Breast epithelium (tissue), 4 donors: ENCODE results near the gene NRXN3. TPM values are rescaled to one million over a fixed set of nuclear protein-coding genes. Genes with fewer than 3 reads are reported as not detected.

ENCODE experiments used
- DNase-seq, 2 donors: peaks; one replicate each; pipeline ENCODE4 v3.0.0-alpha.2; 2019; ENCODE audit warnings: low spot score in 2 of 2
- H3K27ac ChIP-seq, 2 donors: fragments of 200-600 bp; sonication (generic) in 1 of 2; one replicate each; pipeline ENCODE4 v1.5.1; 2016 to 2019; ENCODE audit warnings: mild to moderate bottlenecking in 1 of 2
- H3K27me3 ChIP-seq, 2 donors: fragments of 200-600 bp; sonication (generic) in 1 of 2; one replicate each; pipeline versions ENCODE4 v1.5.1 to v1.6.0; 2017 to 2019; ENCODE audit warnings: control low read depth in 1 of 2, mild to moderate bottlenecking in 1 of 2
- H3K36me3 ChIP-seq: fragments of 200-600 bp; one replicate; pipeline ENCODE4 v1.5.1; 2019
- H3K4me1 ChIP-seq, 2 donors: fragments of 200-600 bp; sonication (generic); one replicate each; pipeline ENCODE4 v1.5.1; 2016 to 2019; ENCODE audit warnings: control low read depth in 1 of 2
- H3K4me3 ChIP-seq, 3 donors: fragments of 200-600 bp; sonication (generic); 1 replicate in 2 of 3; 2 replicates in 1 of 3; pipeline ENCODE4 v1.5.1; 2016 to 2019; ENCODE audit warnings: mild to moderate bottlenecking in 3 of 3, moderate library complexity in 2 of 3
- H3K9me3 ChIP-seq, 2 donors: fragments of 200-600 bp; sonication (generic) in 1 of 2; one replicate each; pipeline ENCODE4 v1.5.1; 2016 to 2019; ENCODE audit warnings: control low read depth in 1 of 2
- CTCF ChIP-seq, 3 donors: fragments of 450-650 bp; IDR thresholded peaks; one replicate each; pipeline ENCODE4 v1.5.1; 2016 to 2017; ENCODE audit warnings: antibody characterized with exemption in 3 of 3, mild to moderate bottlenecking in 3 of 3, moderate library complexity in 3 of 3
- POLR2A ChIP-seq: fragments of 450-650 bp; IDR thresholded peaks from one replicate; pipeline ENCODE4 v1.6.1; 2016; ENCODE audit warnings: antibody characterized with exemption, mild to moderate bottlenecking, moderate library complexity
- POLR2AphosphoS5 ChIP-seq, 3 donors: sonication (generic); formaldehyde crosslinking; IDR thresholded peaks; one replicate each; pipeline ENCODE4 v1.6.1; 2017; ENCODE audit warnings: antibody characterized with exemption in 3 of 3
- intact Hi-C: fragments of 100-400 bp; cut with DNase I; formaldehyde crosslinking; loops from one replicate; pipeline ENCODE4 v1.15.1; 2023; ENCODE audit warnings: low total_unique reads
- total RNA-seq, 3 donors: library from RNA; depleted of rRNA; stranded (reverse); fragments of >200 nt; gene quantifications; one replicate each; pipeline ENCODE4 v1.1.0, GENCODE V29; 2016

Gene NRXN3
- total RNA-seq, 3 donors from 2014 or later, result 2.9 to 3.6 (median 3.5) TPM

- intact Hi-C loops, result no loop called here
- Histone ChIP-seq H3K27me3 (no peaks in the 10 kb centered on the region), H3K36me3 (no peaks in the 10 kb centered on the region), H3K9me3 (no peaks in the 10 kb centered on the region), H3K4me1 (no peaks in the 10 kb centered on the region), H3K4me3 (no peak overlapping the region), H3K27ac (no peak overlapping the region)
- TF ChIP-seq CTCF (IDR thresholded peaks at IDR 0.05) (no peak), POLR2AphosphoS5 (IDR thresholded peaks at IDR 0.05) (no peak), POLR2A (no peak)
- DNase-seq, result no peak
Observed at GRCh38 chr14:79695307-79695706, 1525.1 kb downstream of the NRXN3 start.

GRCh38 chr14:79698298-79698711 is 1528.1 kb downstream of the NRXN3 start:
- no peak for TF ChIP-seq CTCF (IDR thresholded peaks at IDR 0.05)
- no peak for TF ChIP-seq POLR2A
- Histone ChIP-seq H3K4me1 (no peaks in the 10 kb centered on the region), H3K9me3 (no peaks in the 10 kb centered on the region), H3K36me3 (no peaks in the 10 kb centered on the region), H3K4me3 (no peak overlapping the region), H3K27ac (no peak overlapping the region), H3K27me3 (no peaks in the 10 kb centered on the region)
- no peak for DNase-seq
- intact Hi-C loops, result no loop called here

- Histone ChIP-seq H3K27ac (no peak overlapping the region), H3K4me1 (no peaks in the 10 kb centered on the region), H3K36me3 (no peaks in the 10 kb centered on the region), H3K27me3 (no peaks in the 10 kb centered on the region), H3K9me3 (no peaks in the 10 kb centered on the region), H3K4me3 (no peak overlapping the region)
- intact Hi-C loops, result no loop called here
- no peak for TF ChIP-seq POLR2A
- TF ChIP-seq CTCF (IDR thresholded peaks at IDR 0.05), result no peak
- no peak for DNase-seq
Observed at GRCh38 chr14:79699206-79699605, 1529.0 kb downstream of the NRXN3 start.

- DNase-seq, result no peak
- intact Hi-C loops, result no loop called here
- no peak overlapping the region for H3K27ac ChIP-seq
- H3K9me3 ChIP-seq, result no peaks in the 10 kb centered on the region
- H3K36me3 ChIP-seq, result no peaks in the 10 kb centered on the region
- TF ChIP-seq CTCF (IDR thresholded peaks at IDR 0.05), result no peak
- TF ChIP-seq POLR2AphosphoS5 (IDR thresholded peaks at IDR 0.05), result no peak
- no peak for TF ChIP-seq POLR2A
- no peak overlapping the region for H3K4me3 ChIP-seq
- no peaks in the 10 kb centered on the region for H3K27me3 ChIP-seq
- no peaks in the 10 kb centered on the region for H3K4me1 ChIP-seq
Observed at GRCh38 chr14:79701371-79701770, 1531.2 kb downstream of the NRXN3 start.

GRCh38 chr14:79702197-79702596 is 1532.0 kb downstream of the NRXN3 start:
- H3K27ac ChIP-seq, result no peak overlapping the region
- TF ChIP-seq POLR2AphosphoS5 (IDR thresholded peaks at IDR 0.05) (no peak), CTCF (IDR thresholded peaks at IDR 0.05) (no peak), POLR2A (no peak)
- intact Hi-C loops, result no loop called here
- no peaks in the 10 kb centered on the region for H3K36me3 ChIP-seq
- H3K27me3 ChIP-seq, result no peaks in the 10 kb centered on the region
- H3K4me1 ChIP-seq, result no peaks in the 10 kb centered on the region
- H3K4me3 ChIP-seq, result no peak overlapping the region
- H3K9me3 ChIP-seq, result no peaks in the 10 kb centered on the region
- no peak for DNase-seq
